Measurements from ENCODE around the gene DOCK6. TPM values are rescaled to one million over a fixed set of nuclear protein-coding genes. Genes with fewer than 3 reads are reported as not detected.

The DOCK6 gene
- total and polyA plus RNA-seq, 7 experiments from 2014 or later, result 0.73 to 5.2 (median 1.5) TPM; not detected in 4

DNA sequence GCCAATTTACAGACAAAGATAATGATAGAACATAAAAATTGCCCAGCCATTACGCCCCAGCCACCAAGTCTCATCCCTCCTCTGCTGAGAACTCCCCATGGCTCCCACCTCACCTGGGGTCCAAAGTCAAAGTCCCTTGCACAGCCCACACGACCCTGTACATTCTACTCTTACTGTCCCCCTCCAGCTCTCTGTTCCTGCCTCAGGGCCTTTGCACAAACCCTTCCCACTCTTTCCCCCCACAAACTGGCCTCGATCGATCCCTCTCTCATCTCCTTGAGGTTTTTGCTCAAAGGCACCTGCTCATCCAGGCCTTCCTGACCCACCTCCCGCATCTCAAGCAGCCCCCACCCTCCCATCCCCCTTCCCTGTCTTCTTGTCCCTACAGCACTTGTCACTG lies 1.3 kb downstream of the DOCK6 start:
- ChIA-PET CTCF (interaction anchor here (0.6 kb wide), 1 partner anchor 319 kb away, joined by 4 read pairs; no protein-coding TSS in a partner anchor), POLR2A (no interaction called here)
- no peak overlapping the region for H3K4me3 ChIP-seq (ENCODE audit: low read length)
- H3K9me3 ChIP-seq (ENCODE audit: control insufficient read depth in 2 of 3, low read length in 3 of 3), result no peaks in the 10 kb centered on the region
- H3K36me3 ChIP-seq (ENCODE audit: control insufficient read depth in 2 of 3, insufficient read depth in 3 of 3, low read length in 3 of 3), result no peaks in the 10 kb centered on the region
- Mint-ChIP-seq H3K27ac (peak overlapping the region in 1 of 9 donors; percentile 63), H3K36me3 (no peaks in the 10 kb centered on the region), H3K4me1 (peaks cover 0 to 7% (median 3%) of the 10 kb centered on the region in 7 donors), H3K9me3 (peaks cover 0 to 4% (median 0%) of the 10 kb centered on the region in 11 donors), H3K27me3 (peaks cover 21 to 59% (median 35%) of the 10 kb centered on the region in 5 donors), H3K4me3 (peak overlapping the region; percentile 51 to 85 (median 60))
- DNase-seq (no peak), ATAC-seq (no peak)
- H3K27ac ChIP-seq (ENCODE audit: low read depth, low read length), result no peak overlapping the region
- intact Hi-C loops (cut with micrococcal nuclease), result no loop called here
- no peaks in the 10 kb centered on the region for H3K4me1 ChIP-seq (ENCODE audit: control insufficient read depth in 2 of 2, insufficient read depth in 2 of 2, low read length in 2 of 2)
- H3K27me3 ChIP-seq (ENCODE audit: control insufficient read depth in 2 of 2, insufficient read depth in 2 of 2, low read length in 2 of 2), result peaks cover 0 to 14% of the 10 kb centered on the region in 2 donors

DNA sequence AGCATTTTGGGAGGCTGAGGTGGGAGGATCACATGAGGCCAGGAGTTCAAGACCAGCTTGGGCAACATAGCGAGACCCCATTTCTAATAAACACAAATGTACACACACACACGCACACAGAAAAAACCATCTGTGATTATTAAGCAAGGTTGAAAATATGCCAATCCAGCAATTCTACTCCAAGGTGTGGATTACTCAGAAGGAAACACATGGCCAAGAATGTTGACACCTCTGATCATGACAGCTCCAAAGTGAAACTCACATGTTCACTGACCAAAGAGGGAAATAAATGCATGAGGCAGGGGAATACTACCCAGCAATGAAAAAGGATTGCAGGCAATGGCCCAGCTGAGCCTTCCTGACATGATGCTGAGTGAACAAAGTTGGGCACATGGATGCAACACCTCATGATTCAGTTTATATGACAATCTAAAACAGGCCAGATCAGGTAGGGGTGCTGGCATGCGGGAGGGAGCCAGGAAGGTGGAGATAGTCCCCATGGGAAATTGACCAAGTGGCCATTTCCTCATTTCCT lies 4.4 kb downstream of the DOCK6 start:
- ChIA-PET CTCF (interaction anchor here (0.6 kb wide), 1 partner anchor 27 kb away, joined by 3 read pairs; no protein-coding TSS in a partner anchor), POLR2A (interaction anchor here (0.6 kb wide), 1 partner anchor 88 kb away, joined by 3 read pairs; the partner anchor contains the start of genes CCDC159 and TMEM205)
- Histone ChIP-seq H3K4me3 (ENCODE audit: low read length) (no peak overlapping the region), H3K9me3 (ENCODE audit: control insufficient read depth in 2 of 3, low read length in 3 of 3) (no peaks in the 10 kb centered on the region), H3K27ac (ENCODE audit: low read depth, low read length) (no peak overlapping the region), H3K4me1 (ENCODE audit: control insufficient read depth in 2 of 2, insufficient read depth in 2 of 2, low read length in 2 of 2) (no peaks in the 10 kb centered on the region), H3K27me3 (ENCODE audit: control insufficient read depth in 2 of 2, insufficient read depth in 2 of 2, low read length in 2 of 2) (peaks cover 0 to 3% of the 10 kb centered on the region in 2 donors), H3K36me3 (ENCODE audit: control insufficient read depth in 2 of 3, insufficient read depth in 3 of 3, low read length in 3 of 3) (no peaks in the 10 kb centered on the region)
- Mint-ChIP-seq H3K27ac (no peak overlapping the region), H3K36me3 (no peaks in the 10 kb centered on the region), H3K9me3 (peaks cover 0 to 4% (median 0%) of the 10 kb centered on the region in 11 donors), H3K4me3 (no peak overlapping the region), H3K27me3 (peaks cover 6 to 37% (median 13%) of the 10 kb centered on the region in 5 donors), H3K4me1 (peaks cover 0 to 4% (median 3%) of the 10 kb centered on the region in 7 donors)
- intact Hi-C loops (cut with micrococcal nuclease), result no loop called here
- DNase-seq (no peak), ATAC-seq (no peak)

- DNase-seq (no peak), ATAC-seq (no peak)
- Mint-ChIP-seq H3K27ac (no peak overlapping the region), H3K36me3 (no peaks in the 10 kb centered on the region), H3K9me3 (peaks cover 0 to 4% (median 0%) of the 10 kb centered on the region in 11 donors), H3K4me1 (peaks cover 0 to 4% (median 0%) of the 10 kb centered on the region in 7 donors), H3K27me3 (peaks cover 4 to 25% (median 9%) of the 10 kb centered on the region in 5 donors), H3K4me3 (no peak overlapping the region)
- POLR2A ChIA-PET, result interaction anchor here (0.7 kb wide), 1 partner anchor 12 kb away, joined by 3 read pairs; no protein-coding TSS in a partner anchor
- Histone ChIP-seq H3K27me3 (ENCODE audit: control insufficient read depth in 2 of 2, insufficient read depth in 2 of 2, low read length in 2 of 2) (no peaks in the 10 kb centered on the region), H3K9me3 (ENCODE audit: control insufficient read depth in 2 of 3, low read length in 3 of 3) (no peaks in the 10 kb centered on the region), H3K27ac (ENCODE audit: low read depth, low read length) (no peak overlapping the region), H3K4me3 (ENCODE audit: low read length) (no peak overlapping the region), H3K36me3 (ENCODE audit: control insufficient read depth in 2 of 3, insufficient read depth in 3 of 3, low read length in 3 of 3) (no peaks in the 10 kb centered on the region), H3K4me1 (ENCODE audit: control insufficient read depth in 2 of 2, insufficient read depth in 2 of 2, low read length in 2 of 2) (no peaks in the 10 kb centered on the region)
- intact Hi-C loops (cut with micrococcal nuclease), result no loop called here
- CTCF ChIA-PET, result interaction anchor here (0.6 to 1.4 kb wide), 2 partner anchors 221 to 227 kb away, joined by 3 read pairs; no protein-coding TSS in a partner anchor
Observed at GRCh38 chr19:11256189-11256588, 6.1 kb downstream of the DOCK6 start.

GRCh38 chr19:11254666-11255065 lies 7.7 kb downstream of the DOCK6 start:
- no peaks in the 10 kb centered on the region for H3K4me1 Mint-ChIP-seq
- CTCF ChIA-PET, result no interaction called here
- H3K27ac Mint-ChIP-seq, result no peak overlapping the region
- Histone ChIP-seq H3K27me3 (ENCODE audit: control insufficient read depth in 2 of 2, insufficient read depth in 2 of 2, low read length in 2 of 2) (no peaks in the 10 kb centered on the region), H3K4me3 (ENCODE audit: low read length) (no peak overlapping the region), H3K4me1 (ENCODE audit: control insufficient read depth in 2 of 2, insufficient read depth in 2 of 2, low read length in 2 of 2) (no peaks in the 10 kb centered on the region), H3K36me3 (ENCODE audit: control insufficient read depth in 2 of 3, insufficient read depth in 3 of 3, low read length in 3 of 3) (no peaks in the 10 kb centered on the region), H3K27ac (ENCODE audit: low read depth, low read length) (no peak overlapping the region), H3K9me3 (ENCODE audit: control insufficient read depth in 2 of 3, low read length in 3 of 3) (no peaks in the 10 kb centered on the region)
- no peak overlapping the region for H3K4me3 Mint-ChIP-seq
- H3K27me3 Mint-ChIP-seq, result peaks cover 0 to 14% (median 0%) of the 10 kb centered on the region in 5 donors
- ATAC-seq (no peak), DNase-seq (no peak)
- no peaks in the 10 kb centered on the region for H3K36me3 Mint-ChIP-seq
- intact Hi-C loops (cut with micrococcal nuclease), result no loop called here
- H3K9me3 Mint-ChIP-seq, result no peaks in the 10 kb centered on the region
- POLR2A ChIA-PET, result no interaction called here

- DNase-seq, result no peak
- no peak overlapping the region for H3K27ac ChIP-seq (ENCODE audit: low read depth, low read length)
- Mint-ChIP-seq H3K4me3 (no peak overlapping the region), H3K4me1 (no peaks in the 10 kb centered on the region), H3K36me3 (no peaks in the 10 kb centered on the region), H3K9me3 (no peaks in the 10 kb centered on the region), H3K27me3 (peaks cover 0 to 6% (median 0%) of the 10 kb centered on the region in 5 donors), H3K27ac (no peak overlapping the region)
- no peaks in the 10 kb centered on the region for H3K4me1 ChIP-seq (ENCODE audit: control insufficient read depth in 2 of 2, insufficient read depth in 2 of 2, low read length in 2 of 2)
- H3K36me3 ChIP-seq (ENCODE audit: control insufficient read depth in 2 of 3, insufficient read depth in 3 of 3, low read length in 3 of 3), result no peaks in the 10 kb centered on the region
- no peak for ATAC-seq
- no peaks in the 10 kb centered on the region for H3K9me3 ChIP-seq (ENCODE audit: control insufficient read depth in 2 of 3, low read length in 3 of 3)
- ChIA-PET POLR2A (no interaction called here), CTCF (no interaction called here)
- no peaks in the 10 kb centered on the region for H3K27me3 ChIP-seq (ENCODE audit: control insufficient read depth in 2 of 2, insufficient read depth in 2 of 2, low read length in 2 of 2)
- intact Hi-C loops (cut with micrococcal nuclease), result no loop called here
- H3K4me3 ChIP-seq (ENCODE audit: low read length), result no peak overlapping the region
Observed at GRCh38 chr19:11252665-11253355, 9.5 kb downstream of the DOCK6 start.

GRCh38 chr19:11251650-11252314 lies 10.5 kb downstream of the DOCK6 start:
- Mint-ChIP-seq H3K4me1 (no peaks in the 10 kb centered on the region), H3K27ac (no peak overlapping the region), H3K27me3 (peaks cover 0 to 5% (median 2%) of the 10 kb centered on the region in 5 donors), H3K36me3 (no peaks in the 10 kb centered on the region), H3K4me3 (no peak overlapping the region), H3K9me3 (no peaks in the 10 kb centered on the region)
- Histone ChIP-seq H3K27ac (ENCODE audit: low read depth, low read length) (no peak overlapping the region), H3K4me1 (ENCODE audit: control insufficient read depth in 2 of 2, insufficient read depth in 2 of 2, low read length in 2 of 2) (no peaks in the 10 kb centered on the region), H3K4me3 (ENCODE audit: low read length) (no peak overlapping the region), H3K27me3 (ENCODE audit: control insufficient read depth in 2 of 2, insufficient read depth in 2 of 2, low read length in 2 of 2) (no peaks in the 10 kb centered on the region), H3K36me3 (ENCODE audit: control insufficient read depth in 2 of 3, insufficient read depth in 3 of 3, low read length in 3 of 3) (no peaks in the 10 kb centered on the region), H3K9me3 (ENCODE audit: control insufficient read depth in 2 of 3, low read length in 3 of 3) (no peaks in the 10 kb centered on the region)
- ChIA-PET POLR2A (no interaction called here), CTCF (no interaction called here)
- no peak for ATAC-seq
- no peak for DNase-seq
- intact Hi-C loops (cut with micrococcal nuclease), result no loop called here

Measured in naive thymus-derived CD4-positive, alpha-beta T cell (primary cell).